Esophagus muscularis mucosa (tissue), 4 donors: Measurements from ENCODE around the gene PLXNC1. TPM values are rescaled to one million over a fixed set of nuclear protein-coding genes. Genes with fewer than 3 reads are reported as not detected.

Experiments
- DNase-seq: peaks from one replicate; pipeline ENCODE4 v3.0.0-alpha.2; 2017; ENCODE audit errors: extremely low spot score
- H3K27ac ChIP-seq, 4 donors: fragments of 200-600 bp; sonication (generic); replicated peaks in 1 of 4; 1 replicate in 3 of 4; 2 replicates in 1 of 4; pipeline ENCODE4 v1.5.1; 2016 to 2019; ENCODE audit warnings: mild to moderate bottlenecking in 1 of 4
- H3K27me3 ChIP-seq, 4 donors: fragments of 200-600 bp; sonication (generic); one replicate each; pipeline versions ENCODE4 v1.5.1 to v1.6.0; 2016 to 2019
- H3K36me3 ChIP-seq, 4 donors: fragments of 200-600 bp; sonication (generic); one replicate each; pipeline ENCODE4 v1.5.1; 2016 to 2019
- H3K4me1 ChIP-seq, 4 donors: fragments of 200-600 bp; sonication (generic); one replicate each; pipeline ENCODE4 v1.5.1; 2016 to 2019
- H3K4me3 ChIP-seq, 4 donors: fragments of 200-600 bp; sonication (generic); 1 replicate in 2 of 4; 2 replicates in 2 of 4; pipeline ENCODE4 v1.5.1; 2016 to 2019; ENCODE audit warnings: mild to moderate bottlenecking in 4 of 4, moderate library complexity in 1 of 4
- H3K9me3 ChIP-seq, 4 donors: fragments of 200-600 bp; sonication (generic); 1 replicate in 3 of 4; 2 replicates in 1 of 4; pipeline ENCODE4 v1.5.1; 2016 to 2019
- CTCF ChIP-seq, 3 experiments: fragments of 200-600 bp in 2 of 3; fragments of 450-650 bp in 1 of 3; sonication (generic) in 2 of 3; IDR thresholded peaks; one replicate each; pipeline ENCODE4 v1.5.1; 2017 to 2019; ENCODE audit warnings: antibody characterized with exemption in 3 of 3, mild to moderate bottlenecking in 2 of 3, moderate library complexity in 1 of 3
- EP300 ChIP-seq: sonication (generic); formaldehyde crosslinking; IDR thresholded peaks from one replicate; pipeline ENCODE4 v1.6.1; 2017; ENCODE audit warnings: antibody characterized with exemption
- POLR2A ChIP-seq: fragments of 450-650 bp; IDR thresholded peaks from one replicate; pipeline ENCODE4 v1.6.1; 2017; ENCODE audit warnings: antibody characterized with exemption, moderate library complexity, mild to moderate bottlenecking, low read depth
- POLR2AphosphoS5 ChIP-seq, 2 donors: sonication (generic); formaldehyde crosslinking; IDR thresholded peaks; one replicate each; pipeline ENCODE4 v1.6.1; 2017; ENCODE audit warnings: antibody characterized with exemption in 2 of 2
- WGBS: methylation state at CpG from one replicate; pipeline ENCODE4 v1.1.5; 2018; 5-methylcytosine and 5-hydroxymethylcytosine counted together
- intact Hi-C: fragments of 100-400 bp; cut with DNase I; formaldehyde crosslinking; loops from one replicate; pipeline ENCODE4 v1.15.1; 2023
- total RNA-seq, 4 donors: library from RNA; depleted of rRNA; stranded (reverse); fragments of >200 nt; gene quantifications; one replicate each; pipeline versions ENCODE4 v1.1.0 to v1.2.1, GENCODE V29; 2016

The PLXNC1 gene
- total RNA-seq, 4 donors from 2014 or later = 4.0 to 12.3 (median 7.4) TPM

DNA sequence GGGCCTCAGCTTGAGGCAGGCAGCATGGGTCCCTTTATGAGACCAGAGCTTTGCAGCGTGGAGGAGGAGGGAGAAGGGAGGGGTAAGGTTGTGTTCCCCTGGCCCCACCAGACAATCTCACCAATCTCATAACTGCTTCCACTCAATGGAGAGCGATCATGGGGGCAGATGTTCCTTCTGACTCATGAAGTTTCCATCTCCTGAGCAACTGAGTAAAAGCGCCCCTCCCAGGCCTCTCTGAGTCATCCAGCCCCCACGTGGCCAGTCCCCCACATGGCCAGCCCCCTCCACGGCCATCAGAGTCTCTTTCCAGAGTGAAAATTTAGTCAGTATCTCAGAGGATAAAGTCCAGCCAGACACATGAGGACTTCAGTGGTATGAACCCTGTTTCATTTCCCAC, 39.2 kb upstream of the PLXNC1 start:
- H3K36me3 ChIP-seq = no peaks in the 10 kb centered on the region
- H3K4me1 ChIP-seq = no peaks in the 10 kb centered on the region
- no peak for DNase-seq
- 37% methylated on average over 5 of the region's 5 CpGs for WGBS
- intact Hi-C loops = loop anchor here (10.0 kb wide), 1 partner anchor 1124 kb away; no protein-coding TSS in a partner anchor
- H3K4me3 ChIP-seq = no peak overlapping the region
- H3K27me3 ChIP-seq = peaks cover 0 to 23% (median 0%) of the 10 kb centered on the region in 4 donors
- TF ChIP-seq CTCF (IDR thresholded peaks at IDR 0.05) = no peak
- TF ChIP-seq EP300 = no peak
- TF ChIP-seq POLR2AphosphoS5 (IDR thresholded peaks at IDR 0.05) = no peak
- no peak for TF ChIP-seq POLR2A
- H3K9me3 ChIP-seq = no peaks in the 10 kb centered on the region
- no peak overlapping the region for H3K27ac ChIP-seq

DNA sequence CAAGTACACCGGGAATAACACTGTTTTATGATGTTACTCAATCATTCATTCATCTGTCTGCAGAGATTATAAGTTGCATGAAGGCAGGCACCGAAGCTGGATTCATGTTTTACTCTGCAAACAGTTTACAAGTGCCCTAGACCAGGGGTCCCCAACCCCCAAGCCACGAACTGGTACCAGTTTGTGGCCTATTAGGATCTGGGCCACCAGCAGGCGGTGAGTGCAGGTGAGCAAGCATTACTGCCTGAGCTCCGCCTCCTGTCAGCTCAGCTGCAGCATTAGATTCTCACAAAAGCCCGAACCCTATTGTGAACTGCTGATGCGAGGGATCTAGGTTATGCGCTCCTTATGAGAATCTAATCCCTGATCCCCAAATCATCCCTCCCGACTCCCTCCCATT, 38.1 kb upstream of the PLXNC1 start:
- WGBS = 95% methylated on average over 8 of the region's 9 CpGs
- no peak overlapping the region for H3K4me3 ChIP-seq
- TF ChIP-seq POLR2AphosphoS5 (IDR thresholded peaks at IDR 0.05) (no peak), EP300 (no peak)
- H3K36me3 ChIP-seq = no peaks in the 10 kb centered on the region
- no peaks in the 10 kb centered on the region for H3K4me1 ChIP-seq
- H3K27ac ChIP-seq = no peak overlapping the region
- DNase-seq = no peak
- H3K9me3 ChIP-seq = no peaks in the 10 kb centered on the region
- peaks cover 0 to 17% (median 0%) of the 10 kb centered on the region in 4 donors for H3K27me3 ChIP-seq
- intact Hi-C loops = no loop called here

- TF ChIP-seq POLR2AphosphoS5 (IDR thresholded peaks at IDR 0.05) (no peak), EP300 (no peak), CTCF (IDR thresholded peaks at IDR 0.05) (no peak), POLR2A (no peak)
- H3K9me3 ChIP-seq = no peaks in the 10 kb centered on the region
- H3K4me3 ChIP-seq = no peak overlapping the region
- intact Hi-C loops = no loop called here
- DNase-seq = no peak
- no peaks in the 10 kb centered on the region for H3K36me3 ChIP-seq
- peaks cover 0 to 11% (median 0%) of the 10 kb centered on the region in 4 donors for H3K27me3 ChIP-seq
- 85% methylated on average over 2 of the region's 2 CpGs for WGBS
- H3K4me1 ChIP-seq = no peaks in the 10 kb centered on the region
- no peak overlapping the region for H3K27ac ChIP-seq
Observed at GRCh38 chr12:94111302-94111701, 37.1 kb upstream of the PLXNC1 start.

DNA sequence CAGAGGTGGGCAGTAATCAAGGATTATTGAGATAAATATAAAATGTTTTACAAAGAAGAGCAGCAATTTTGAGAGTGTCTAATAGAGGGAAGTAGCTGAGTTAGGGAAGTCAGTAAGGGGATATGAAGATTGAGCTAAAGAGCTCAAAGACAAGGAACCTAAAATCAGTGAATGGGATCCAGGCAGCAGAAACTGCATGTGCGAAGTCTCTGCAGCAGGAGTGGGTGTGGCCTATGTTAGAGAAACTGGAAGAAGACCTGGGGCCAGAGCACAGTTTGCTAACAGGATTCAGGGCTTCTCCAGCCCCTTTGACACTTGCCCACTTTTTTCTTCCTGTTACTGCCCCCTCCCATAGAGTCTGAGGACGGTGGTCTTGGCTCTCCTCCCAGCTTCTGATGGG, 36.3 kb upstream of the PLXNC1 start:
- H3K9me3 ChIP-seq = no peaks in the 10 kb centered on the region
- no peak overlapping the region for H3K4me3 ChIP-seq
- intact Hi-C loops = no loop called here
- H3K27me3 ChIP-seq = peaks cover 0 to 8% (median 0%) of the 10 kb centered on the region in 4 donors
- DNase-seq = no peak
- WGBS = 71% methylated on average over 2 of the region's 2 CpGs
- H3K36me3 ChIP-seq = no peaks in the 10 kb centered on the region
- no peak overlapping the region for H3K27ac ChIP-seq
- H3K4me1 ChIP-seq = no peaks in the 10 kb centered on the region
- no peak for TF ChIP-seq EP300
- no peak for TF ChIP-seq POLR2AphosphoS5 (IDR thresholded peaks at IDR 0.05)
- no peak for TF ChIP-seq CTCF (IDR thresholded peaks at IDR 0.05)

GRCh38 chr12:94114166-94114565, 34.2 kb upstream of the PLXNC1 start:
- 89% methylated on average over 4 of the region's 4 CpGs for WGBS
- DNase-seq = no peak
- peaks cover 0 to 3% (median 0%) of the 10 kb centered on the region in 4 donors for H3K27me3 ChIP-seq

More at GRCh38 chr12:94114166-94114565, 34.2 kb upstream of the PLXNC1 start:
- intact Hi-C loops = no loop called here
- Histone ChIP-seq H3K27ac (no peak overlapping the region), H3K4me3 (no peak overlapping the region), H3K4me1 (no peaks in the 10 kb centered on the region), H3K36me3 (no peaks in the 10 kb centered on the region), H3K9me3 (no peaks in the 10 kb centered on the region)
- TF ChIP-seq CTCF (IDR thresholded peaks at IDR 0.05) (no peak), POLR2A (no peak), EP300 (no peak)
